Colonic mucosa (tissue), 4 donors: Measurements from ENCODE around the gene PNLIPRP1. TPM values are rescaled to one million over a fixed set of nuclear protein-coding genes. Genes with fewer than 3 reads are reported as not detected.

Source experiments
- DNase-seq: peaks from one replicate; pipeline ENCODE4 v3.0.0-alpha.2; 2020
- H3K27ac ChIP-seq: fragments of 200-600 bp; one replicate; pipeline ENCODE4 v1.8.0; 2021
- H3K27me3 ChIP-seq: fragments of 200-600 bp; one replicate; pipeline ENCODE4 v1.8.0; 2021
- H3K36me3 ChIP-seq: fragments of 200-600 bp; one replicate; pipeline ENCODE4 v1.8.0; 2021
- H3K4me1 ChIP-seq: fragments of 200-600 bp; one replicate; pipeline ENCODE4 v1.8.0; 2021; ENCODE audit warnings: mild to moderate bottlenecking
- H3K4me3 ChIP-seq: fragments of 200-600 bp; one replicate; pipeline ENCODE4 v1.8.0; 2021
- H3K9ac ChIP-seq, 2 donors: one replicate each; pipeline ENCODE4 v1.7.0; 2013; ENCODE audit warnings: control low read depth in 2 of 2, low read depth in 2 of 2, low read length in 2 of 2
- H3K9me3 ChIP-seq: fragments of 200-600 bp; one replicate; pipeline ENCODE4 v1.8.0; 2021
- intact Hi-C: fragments of 100-400 bp; cut with DNase I; formaldehyde crosslinking; loops from one replicate; pipeline ENCODE4 v1.14.1; 2022
- total RNA-seq, 2 donors: library from RNA; stranded (reverse); fragmentation: NEBNext Ultra II Directional in 1 of 2; extraction: Animal tissue kit (Norgen Biotek cat#: 25700) in 1 of 2; gene quantifications; one replicate each; pipeline ENCODE4 v1.2.1, GENCODE V29; 2021
- TF ChIP-seq, protein P1 (sequence below): fragments of 200-600 bp; IDR thresholded peaks from one replicate; pipeline ENCODE4 v1.8.0; 2022; ENCODE audit warnings: antibody characterized with exemption, mild to moderate bottlenecking
- donor health status: healthy.
- donor health status: DM: no; HTN: no; CAD: no.
- donor health status: DM: no; HTN: no; CAD: no.

PNLIPRP1 gene
- total RNA-seq, 2 donors from 2014 or later, result 2.5 TPM; not detected in 1

DNA sequence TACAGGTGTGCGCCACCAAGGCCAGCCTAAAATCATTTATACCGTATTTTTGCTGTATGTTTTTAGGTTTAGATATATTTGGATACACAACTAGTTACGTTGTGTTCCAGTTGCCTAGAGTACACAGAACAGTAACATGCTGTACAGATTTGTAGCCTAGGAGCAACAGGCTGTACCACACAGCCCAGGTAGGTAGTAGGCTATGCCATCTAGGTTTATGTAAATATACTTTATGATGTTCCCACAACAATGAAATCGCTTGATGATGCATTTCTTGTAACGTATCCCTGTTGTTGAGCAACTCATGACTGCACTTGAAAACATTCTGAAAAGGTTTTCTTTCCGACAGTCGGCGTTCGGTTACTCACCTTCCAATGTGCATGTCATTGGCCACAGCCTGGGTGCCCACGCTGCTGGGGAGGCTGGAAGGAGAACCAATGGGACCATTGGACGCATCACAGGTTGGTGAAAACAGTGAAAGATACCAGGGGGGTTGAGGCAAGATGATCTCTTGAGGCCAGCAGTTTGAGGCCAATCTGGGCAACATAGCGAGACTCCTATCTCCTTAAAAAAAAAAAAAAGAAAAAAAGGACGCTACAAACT is 37.3 kb upstream of the PNLIPRP1 start:
- Histone ChIP-seq H3K9ac (no peak overlapping the region), H3K9me3 (no peaks in the 10 kb centered on the region), H3K4me1 (no peaks in the 10 kb centered on the region), H3K27me3 (no peaks in the 10 kb centered on the region), H3K27ac (no peak overlapping the region), H3K36me3 (no peaks in the 10 kb centered on the region), H3K4me3 (no peak overlapping the region)
- TF ChIP-seq, protein P1, sequence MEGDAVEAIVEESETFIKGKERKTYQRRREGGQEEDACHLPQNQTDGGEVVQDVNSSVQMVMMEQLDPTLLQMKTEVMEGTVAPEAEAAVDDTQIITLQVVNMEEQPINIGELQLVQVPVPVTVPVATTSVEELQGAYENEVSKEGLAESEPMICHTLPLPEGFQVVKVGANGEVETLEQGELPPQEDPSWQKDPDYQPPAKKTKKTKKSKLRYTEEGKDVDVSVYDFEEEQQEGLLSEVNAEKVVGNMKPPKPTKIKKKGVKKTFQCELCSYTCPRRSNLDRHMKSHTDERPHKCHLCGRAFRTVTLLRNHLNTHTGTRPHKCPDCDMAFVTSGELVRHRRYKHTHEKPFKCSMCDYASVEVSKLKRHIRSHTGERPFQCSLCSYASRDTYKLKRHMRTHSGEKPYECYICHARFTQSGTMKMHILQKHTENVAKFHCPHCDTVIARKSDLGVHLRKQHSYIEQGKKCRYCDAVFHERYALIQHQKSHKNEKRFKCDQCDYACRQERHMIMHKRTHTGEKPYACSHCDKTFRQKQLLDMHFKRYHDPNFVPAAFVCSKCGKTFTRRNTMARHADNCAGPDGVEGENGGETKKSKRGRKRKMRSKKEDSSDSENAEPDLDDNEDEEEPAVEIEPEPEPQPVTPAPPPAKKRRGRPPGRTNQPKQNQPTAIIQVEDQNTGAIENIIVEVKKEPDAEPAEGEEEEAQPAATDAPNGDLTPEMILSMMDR, result no peak
- intact Hi-C loops, result no loop called here
- no peak for DNase-seq

DNA sequence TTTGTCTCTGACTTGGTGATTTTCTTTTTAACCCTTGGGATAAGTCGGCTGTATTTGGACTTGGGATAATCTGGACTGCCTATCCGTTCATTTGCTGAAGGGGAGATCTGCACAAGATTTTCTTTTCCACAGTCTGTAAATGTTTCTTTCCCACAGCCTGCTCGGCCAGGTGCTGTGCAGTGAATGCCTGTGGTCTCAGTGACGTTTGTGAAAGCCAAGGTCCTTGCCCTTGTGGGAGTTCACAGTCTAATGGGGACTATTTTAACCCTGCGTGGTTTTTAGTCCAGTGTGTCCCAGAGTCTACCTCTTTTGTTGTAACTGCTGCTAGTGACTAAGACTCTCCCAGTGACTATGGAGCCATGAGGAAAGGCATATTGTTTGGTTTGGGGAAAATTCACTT is 36.1 kb upstream of the PNLIPRP1 start:
- no peak overlapping the region for H3K4me3 ChIP-seq
- TF ChIP-seq, protein P1, result no peak
- intact Hi-C loops, result no loop called here

DNA sequence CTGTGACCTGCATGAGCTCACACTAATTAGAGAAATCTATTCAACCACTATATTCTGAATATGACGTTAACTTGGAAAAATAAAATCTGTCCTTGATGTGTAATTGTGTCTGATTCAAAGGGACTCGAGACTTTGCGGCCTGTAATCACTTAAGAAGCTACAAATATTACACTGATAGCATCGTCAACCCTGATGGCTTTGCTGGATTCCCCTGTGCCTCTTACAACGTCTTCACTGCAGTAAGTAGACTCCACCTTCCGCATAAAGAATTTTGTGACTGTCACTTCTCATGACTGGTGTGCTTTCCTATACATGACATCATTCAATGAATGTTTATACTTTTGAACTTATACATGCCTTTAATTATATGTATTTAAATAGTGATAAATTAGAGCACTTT is 34.9 kb upstream of the PNLIPRP1 start:
- Histone ChIP-seq H3K36me3 (no peaks in the 10 kb centered on the region), H3K4me3 (no peak overlapping the region), H3K9me3 (no peaks in the 10 kb centered on the region), H3K27ac (no peak overlapping the region), H3K4me1 (no peaks in the 10 kb centered on the region), H3K9ac (no peak overlapping the region), H3K27me3 (no peaks in the 10 kb centered on the region)
- no peak for DNase-seq
- intact Hi-C loops, result no loop called here
- TF ChIP-seq, protein P1, result no peak

More for the DNA sequence above, 36.1 kb upstream of the PNLIPRP1 start:
- Histone ChIP-seq H3K4me1 (no peaks in the 10 kb centered on the region), H3K27ac (no peak overlapping the region), H3K36me3 (no peaks in the 10 kb centered on the region), H3K9me3 (no peaks in the 10 kb centered on the region), H3K27me3 (no peaks in the 10 kb centered on the region), H3K9ac (no peak overlapping the region)
- DNase-seq, result no peak

DNA sequence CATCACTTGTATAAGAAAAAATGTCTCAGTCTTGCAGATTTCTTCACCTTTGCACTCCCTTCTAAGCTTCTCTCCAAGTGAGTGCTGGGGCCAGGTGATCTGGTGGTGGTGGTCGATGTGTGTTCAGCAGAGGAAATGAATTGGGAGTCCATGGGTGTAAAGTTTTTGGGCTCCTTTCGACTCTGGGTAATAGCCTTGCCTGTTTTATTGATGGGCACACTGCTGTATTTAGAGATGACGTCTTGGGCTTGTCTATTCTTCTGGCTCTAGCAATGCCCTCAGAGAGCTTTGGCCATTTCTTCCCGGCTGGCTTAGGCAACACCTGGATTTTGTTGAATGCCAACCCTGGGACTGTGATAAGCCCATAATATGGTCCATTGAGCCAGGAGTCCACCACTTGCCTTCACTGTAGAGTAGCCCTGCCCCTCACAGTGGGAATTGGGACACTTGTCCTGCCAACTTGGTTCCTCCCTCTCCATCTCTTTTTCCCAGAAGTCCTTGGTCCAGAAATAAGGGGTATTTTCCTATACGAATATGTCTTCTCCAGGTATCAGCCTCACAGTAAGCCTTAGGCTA is 33.4 kb upstream of the PNLIPRP1 start:
- DNase-seq, result no peak
- Histone ChIP-seq H3K4me3 (no peak overlapping the region), H3K36me3 (no peaks in the 10 kb centered on the region), H3K9ac (no peak overlapping the region), H3K27me3 (no peaks in the 10 kb centered on the region), H3K4me1 (no peaks in the 10 kb centered on the region), H3K27ac (no peak overlapping the region), H3K9me3 (no peaks in the 10 kb centered on the region)
- intact Hi-C loops, result no loop called here
- TF ChIP-seq, protein P1, result no peak

DNA sequence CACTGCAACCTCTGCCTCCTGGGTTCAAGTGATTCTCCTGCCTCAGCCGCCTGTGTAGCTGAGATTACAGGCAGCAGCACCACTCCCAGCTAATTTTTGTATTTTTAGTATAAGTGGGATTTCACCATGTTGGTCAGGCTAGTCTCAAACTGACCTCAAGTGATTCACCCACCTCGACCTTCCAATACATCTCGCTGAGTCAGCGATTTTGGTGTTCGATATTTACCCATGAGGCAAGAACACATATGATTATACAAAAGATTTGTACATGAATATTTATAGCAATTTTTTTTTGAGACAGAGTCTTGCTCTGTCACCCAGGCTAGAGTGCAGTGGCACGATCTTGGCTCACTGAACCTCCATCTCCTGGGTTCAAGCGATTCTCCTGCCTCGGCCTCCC is 25.2 kb upstream of the PNLIPRP1 start:
- H3K9ac ChIP-seq, result no peak overlapping the region
- H3K27me3 ChIP-seq, result no peaks in the 10 kb centered on the region
- H3K9me3 ChIP-seq, result no peaks in the 10 kb centered on the region
- H3K27ac ChIP-seq, result no peak overlapping the region
- no peak for DNase-seq
- H3K4me1 ChIP-seq, result no peaks in the 10 kb centered on the region
- intact Hi-C loops, result no loop called here
- no peak overlapping the region for H3K4me3 ChIP-seq
- TF ChIP-seq, protein P1, result no peak
- H3K36me3 ChIP-seq, result no peaks in the 10 kb centered on the region
